Activated CD4-positive, alpha-beta T cell treated with anti-CD3 and anti-CD28 coated beads, Interleukin-2, amount 10 ng/mL, durations not matched to agents 24 days and 14 days (primary cell): Measurements from ENCODE around the gene ALPK1. TPM values are rescaled to one million over a fixed set of nuclear protein-coding genes. Genes with fewer than 3 reads are reported as not detected.

Experiments
- DNase-seq: peaks from one replicate; pipeline ENCODE4 v3.0.0; 2022
- H3K27ac Mint-ChIP-seq: one replicate; pipeline ENCODE4 v1.8.0; 2022; ENCODE audit warnings: mild to moderate bottlenecking, mixed read lengths
- H3K27me3 Mint-ChIP-seq: one replicate; pipeline ENCODE4 v1.8.0; 2022; ENCODE audit warnings: mixed read lengths
- H3K36me3 Mint-ChIP-seq: one replicate; pipeline ENCODE4 v1.8.0; 2022; ENCODE audit warnings: low read depth, mild to moderate bottlenecking, mixed read lengths
- H3K4me1 Mint-ChIP-seq: one replicate; pipeline ENCODE4 v1.8.0; 2021; ENCODE audit warnings: mixed read lengths
- H3K4me3 Mint-ChIP-seq: one replicate; pipeline ENCODE4 v1.8.0; 2022; ENCODE audit warnings: mild to moderate bottlenecking, moderate library complexity, mixed read lengths
- H3K9me3 Mint-ChIP-seq: one replicate; pipeline ENCODE4 v1.8.0; 2021; ENCODE audit warnings: mixed read lengths
- intact Hi-C: fragments of 100-400 bp; cut with micrococcal nuclease; formaldehyde crosslinking; loops from one replicate; pipeline ENCODE4 v1.15.1; 2023
- total RNA-seq: library from RNA; stranded (reverse); gene quantifications from 2 replicates; pipeline ENCODE4 v1.2.3, GENCODE V29; 2022

Gene ALPK1
- total RNA-seq, 1 donor from 2014 or later: 9.1 TPM

DNA sequence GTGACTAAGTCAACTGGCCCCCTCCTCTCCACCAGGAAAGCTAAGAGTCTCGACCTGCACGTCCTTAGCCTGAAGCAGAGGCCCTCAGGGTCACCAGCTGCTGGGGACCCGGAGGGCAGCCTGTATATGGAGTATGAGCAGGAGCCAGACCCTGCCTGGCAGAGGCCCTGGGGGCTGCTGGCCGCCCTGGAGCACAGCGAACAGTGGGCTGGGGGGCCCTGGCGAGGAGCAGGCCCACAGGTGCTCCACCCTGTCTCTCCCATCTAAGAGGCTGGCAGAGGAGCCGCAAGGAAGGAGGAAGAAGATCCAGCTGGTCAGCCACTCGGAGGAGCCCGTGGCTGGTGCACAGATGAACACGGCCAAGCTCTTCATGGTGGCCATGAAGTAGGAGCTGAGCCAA lies 61.2 kb downstream of the ALPK1 start:
- intact Hi-C loops: no loop called here

GRCh38 chr4:112358952-112359749 lies 62.0 kb downstream of the ALPK1 start:
- H3K9me3 Mint-ChIP-seq: peaks cover 27% of the 10 kb centered on the region
- intact Hi-C loops: no loop called here
- no peaks in the 10 kb centered on the region for H3K4me1 Mint-ChIP-seq
- no peak for DNase-seq
- H3K27me3 Mint-ChIP-seq: no peaks in the 10 kb centered on the region
- no peak overlapping the region for H3K4me3 Mint-ChIP-seq
- peaks cover 33% of the 10 kb centered on the region for H3K36me3 Mint-ChIP-seq
- no peak overlapping the region for H3K27ac Mint-ChIP-seq

More for the DNA sequence above, 61.2 kb downstream of the ALPK1 start:
- no peak for DNase-seq
- Mint-ChIP-seq H3K27ac (no peak overlapping the region), H3K27me3 (no peaks in the 10 kb centered on the region), H3K4me3 (no peak overlapping the region), H3K4me1 (no peaks in the 10 kb centered on the region), H3K36me3 (peaks cover 33% of the 10 kb centered on the region), H3K9me3 (peaks cover 25% of the 10 kb centered on the region)

DNA sequence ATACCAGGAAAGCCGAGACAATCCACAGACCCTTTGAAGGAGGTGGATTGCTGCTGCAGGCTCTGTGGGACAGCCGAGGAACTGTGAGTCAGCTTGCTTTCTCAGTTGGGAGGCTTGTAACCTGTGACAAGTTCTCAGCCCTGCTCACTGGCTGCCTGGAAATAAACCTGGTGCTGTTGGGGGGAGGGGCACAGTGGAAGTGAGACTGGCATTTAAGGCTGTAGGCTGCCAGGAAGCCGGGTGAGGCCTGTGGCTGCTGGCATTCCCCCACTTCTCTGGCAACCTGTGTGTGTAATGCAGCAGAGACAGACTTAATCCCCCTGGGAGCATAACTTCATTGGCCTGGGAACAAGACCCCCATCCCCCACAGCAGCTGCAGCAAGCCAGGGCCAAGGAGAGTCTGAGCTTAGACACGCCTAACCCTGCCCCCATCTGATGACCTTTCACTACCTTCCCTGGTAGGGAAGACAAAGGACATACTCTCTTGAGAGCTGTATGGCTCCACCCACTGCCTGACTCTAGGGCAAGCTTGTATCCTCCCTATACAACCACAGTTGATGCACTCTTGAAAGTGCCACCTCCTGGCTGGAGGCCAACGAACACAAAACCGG lies 64.1 kb downstream of the ALPK1 start:
- intact Hi-C loops: no loop called here
- Mint-ChIP-seq H3K4me3 (no peak overlapping the region), H3K27me3 (no peaks in the 10 kb centered on the region), H3K9me3 (peaks cover 48% of the 10 kb centered on the region), H3K27ac (no peak overlapping the region), H3K36me3 (peaks cover 31% of the 10 kb centered on the region), H3K4me1 (no peaks in the 10 kb centered on the region)
- no peak for DNase-seq

- Mint-ChIP-seq H3K4me3 (no peak overlapping the region), H3K4me1 (no peaks in the 10 kb centered on the region), H3K9me3 (peaks cover 7% of the 10 kb centered on the region), H3K27me3 (no peaks in the 10 kb centered on the region), H3K27ac (no peak overlapping the region), H3K36me3 (peaks cover 9% of the 10 kb centered on the region)
- intact Hi-C loops: no loop called here
- no peak for DNase-seq
Measured at GRCh38 chr4:112370466-112370865, 73.3 kb downstream of the ALPK1 start.

DNA sequence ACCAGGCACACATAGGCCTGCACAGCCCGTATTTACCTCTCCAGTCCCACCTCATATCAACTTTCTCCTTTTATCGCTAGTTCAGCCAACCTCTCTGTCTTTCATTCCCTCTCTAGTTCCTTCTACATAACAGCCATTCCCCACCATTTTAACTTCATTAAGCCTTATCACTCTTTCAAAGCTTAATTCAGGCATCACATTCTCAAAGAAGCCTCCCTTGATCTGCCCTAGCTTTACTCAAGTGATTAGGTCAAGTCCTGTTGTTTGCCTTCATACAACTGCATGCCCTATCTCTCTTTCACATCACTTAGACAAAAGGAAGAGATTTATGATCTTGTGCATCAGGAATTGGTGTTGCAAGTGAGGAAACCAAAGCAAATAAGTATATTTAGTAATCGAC lies 74.2 kb downstream of the ALPK1 start:
- H3K27ac Mint-ChIP-seq: no peak overlapping the region
- no peak overlapping the region for H3K4me3 Mint-ChIP-seq
- H3K4me1 Mint-ChIP-seq: no peaks in the 10 kb centered on the region
- DNase-seq: no peak
- peaks cover 9% of the 10 kb centered on the region for H3K36me3 Mint-ChIP-seq
- intact Hi-C loops: no loop called here
- H3K27me3 Mint-ChIP-seq: no peaks in the 10 kb centered on the region
- no peaks in the 10 kb centered on the region for H3K9me3 Mint-ChIP-seq

DNA sequence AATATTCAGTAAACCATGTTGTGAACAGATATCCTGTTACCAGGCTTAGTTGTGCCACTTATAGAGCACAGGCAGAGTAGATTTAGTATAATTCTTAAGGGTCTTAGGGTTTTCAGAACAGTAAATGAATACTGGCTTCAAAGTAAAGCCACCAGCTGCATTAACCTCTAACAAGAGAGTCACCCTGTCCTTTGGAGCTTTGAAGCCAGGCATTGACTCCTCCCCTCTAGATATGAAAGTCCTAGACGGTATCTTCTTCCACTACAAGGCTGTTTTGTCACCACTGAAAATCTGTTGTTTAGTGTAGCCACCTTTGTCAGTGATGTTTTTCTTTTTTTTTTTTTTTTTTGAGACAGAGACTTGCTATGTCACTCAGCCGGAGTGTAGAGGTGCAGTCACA lies 77.7 kb downstream of the ALPK1 start:
- no peaks in the 10 kb centered on the region for H3K27me3 Mint-ChIP-seq
- DNase-seq: no peak
- no peaks in the 10 kb centered on the region for H3K9me3 Mint-ChIP-seq
- peaks cover 23% of the 10 kb centered on the region for H3K36me3 Mint-ChIP-seq
- H3K4me1 Mint-ChIP-seq: no peaks in the 10 kb centered on the region
- H3K27ac Mint-ChIP-seq: no peak overlapping the region
- intact Hi-C loops: no loop called here
- no peak overlapping the region for H3K4me3 Mint-ChIP-seq

GRCh38 chr4:112377171-112377570 lies 80.0 kb downstream of the ALPK1 start:
- DNase-seq: no peak
- intact Hi-C loops: no loop called here
- Mint-ChIP-seq H3K4me1 (no peaks in the 10 kb centered on the region), H3K4me3 (no peak overlapping the region), H3K27me3 (no peaks in the 10 kb centered on the region), H3K36me3 (peaks cover 25% of the 10 kb centered on the region), H3K9me3 (no peaks in the 10 kb centered on the region), H3K27ac (no peak overlapping the region)

DNA sequence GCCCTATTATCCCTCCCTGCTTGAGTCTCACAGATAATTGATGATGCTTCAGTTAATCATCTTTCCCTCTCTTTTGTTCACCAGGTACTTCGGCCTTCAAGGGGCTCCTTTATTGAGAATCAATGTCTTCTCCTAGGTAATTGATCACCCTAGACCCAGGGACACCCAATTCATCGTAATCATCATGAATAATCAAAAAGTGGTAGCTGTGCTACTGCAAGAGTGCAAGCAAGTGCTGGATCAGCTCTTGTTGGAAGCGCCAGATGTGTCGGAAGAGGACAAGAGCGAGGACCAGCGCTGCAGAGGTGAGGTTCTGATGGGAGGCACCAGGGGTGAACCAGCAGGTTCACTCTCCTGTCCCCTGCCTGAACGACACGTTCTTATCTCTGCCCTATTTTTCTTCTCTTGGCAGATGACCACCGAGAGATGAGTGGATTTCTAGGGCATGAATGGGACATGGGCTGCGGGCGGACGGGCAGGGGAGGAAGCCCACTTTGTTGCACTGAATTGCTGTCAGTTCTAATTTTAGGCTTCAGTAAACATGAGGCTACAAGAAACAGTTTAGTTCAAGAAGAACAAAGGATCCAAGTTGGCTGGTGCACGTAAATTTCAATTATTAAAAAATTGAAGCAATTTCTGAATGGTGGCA lies 80.5 kb downstream of the ALPK1 start:
- Mint-ChIP-seq H3K27ac (no peak overlapping the region), H3K36me3 (peaks cover 29% of the 10 kb centered on the region), H3K4me3 (no peak overlapping the region), H3K4me1 (no peaks in the 10 kb centered on the region), H3K27me3 (no peaks in the 10 kb centered on the region), H3K9me3 (no peaks in the 10 kb centered on the region)
- no peak for DNase-seq
- intact Hi-C loops: no loop called here

DNA sequence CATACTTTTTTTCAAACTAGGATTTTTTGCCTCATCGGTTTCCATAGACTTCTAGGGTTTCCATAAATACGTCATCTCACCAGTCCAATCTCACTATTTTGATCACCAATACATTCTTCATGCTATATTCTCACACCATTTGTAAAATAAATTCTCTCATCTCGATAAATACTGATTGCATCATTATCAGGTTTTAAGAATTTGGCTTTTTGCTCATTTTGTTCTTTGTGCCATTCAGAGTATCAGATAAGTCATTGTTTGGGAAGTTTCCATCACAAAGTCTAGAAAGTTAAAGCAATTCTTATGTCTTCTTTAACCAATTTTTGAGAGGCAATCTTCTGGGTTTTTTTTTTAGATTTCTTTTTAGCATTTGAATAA lies 81.1 kb downstream of the ALPK1 start:
- Mint-ChIP-seq H3K4me1 (no peaks in the 10 kb centered on the region), H3K4me3 (no peak overlapping the region), H3K36me3 (peaks cover 29% of the 10 kb centered on the region), H3K27ac (no peak overlapping the region), H3K27me3 (no peaks in the 10 kb centered on the region), H3K9me3 (no peaks in the 10 kb centered on the region)
- intact Hi-C loops: no loop called here
- DNase-seq: no peak

DNA sequence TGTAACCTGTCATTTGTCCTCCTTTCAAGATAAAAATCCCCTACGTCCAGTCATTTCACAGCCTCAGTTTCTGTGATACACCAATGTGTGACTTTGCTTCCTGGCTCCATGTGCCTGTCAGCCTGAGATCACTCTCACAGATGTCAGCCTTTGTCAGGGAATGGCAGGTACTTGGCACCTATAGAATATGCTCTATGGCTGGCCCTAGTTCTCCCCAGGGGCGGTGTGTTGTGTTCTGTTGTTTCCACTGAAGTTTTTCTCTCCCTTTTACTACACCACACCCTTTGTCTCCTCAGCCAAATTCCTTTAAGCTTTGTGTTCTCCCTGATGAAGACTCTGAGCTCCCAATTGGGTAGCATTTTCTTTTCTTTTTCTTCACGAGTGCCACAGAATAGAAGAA lies 81.7 kb downstream of the ALPK1 start:
- Mint-ChIP-seq H3K9me3 (no peaks in the 10 kb centered on the region), H3K4me3 (no peak overlapping the region), H3K27ac (no peak overlapping the region), H3K36me3 (peaks cover 30% of the 10 kb centered on the region), H3K27me3 (no peaks in the 10 kb centered on the region), H3K4me1 (no peaks in the 10 kb centered on the region)
- DNase-seq: no peak
- intact Hi-C loops: no loop called here

- Mint-ChIP-seq H3K9me3 (no peaks in the 10 kb centered on the region), H3K4me1 (no peaks in the 10 kb centered on the region), H3K27ac (no peak overlapping the region), H3K4me3 (no peak overlapping the region), H3K36me3 (peaks cover 31% of the 10 kb centered on the region), H3K27me3 (no peaks in the 10 kb centered on the region)
- intact Hi-C loops: no loop called here
- DNase-seq: no peak
Measured at GRCh38 chr4:112379306-112379705, 82.1 kb downstream of the ALPK1 start.

DNA sequence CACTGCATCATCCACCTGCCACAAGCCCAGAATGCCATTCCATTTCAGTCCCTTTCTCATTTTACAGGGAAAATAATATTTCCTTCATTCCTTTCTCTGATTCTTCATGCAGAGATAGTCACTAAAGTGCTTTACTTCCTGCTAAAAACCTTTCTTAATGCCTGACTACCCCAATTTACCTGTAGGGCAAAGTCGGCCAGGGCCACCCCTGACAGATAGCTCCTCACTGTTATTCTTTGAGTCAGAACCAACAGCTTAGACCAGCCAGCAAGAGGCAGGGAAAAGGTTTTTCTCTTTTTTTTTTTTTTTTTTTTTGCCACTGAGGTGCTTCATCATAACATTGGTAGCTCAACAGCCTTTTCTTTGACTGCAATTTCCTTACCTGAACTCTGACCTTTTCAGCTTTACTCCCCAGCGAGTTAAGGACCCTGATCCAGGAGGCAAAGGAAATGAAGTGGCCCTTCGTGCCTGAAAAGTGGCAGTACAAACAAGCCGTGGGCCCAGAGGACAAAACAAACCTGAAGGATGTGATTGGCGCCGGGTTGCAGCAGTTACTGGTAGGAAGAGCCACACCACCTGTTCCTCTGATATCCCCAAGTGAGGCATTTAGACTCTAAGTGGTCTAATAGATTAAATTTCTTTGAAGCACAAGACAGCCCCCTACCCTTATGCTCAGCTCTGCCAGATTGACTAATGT lies 85.0 kb downstream of the ALPK1 start:
- intact Hi-C loops: no loop called here
- no peak overlapping the region for H3K4me3 Mint-ChIP-seq
- H3K9me3 Mint-ChIP-seq: no peaks in the 10 kb centered on the region
- no peaks in the 10 kb centered on the region for H3K27me3 Mint-ChIP-seq
- peaks cover 31% of the 10 kb centered on the region for H3K36me3 Mint-ChIP-seq
- H3K4me1 Mint-ChIP-seq: no peaks in the 10 kb centered on the region
- no peak for DNase-seq
- H3K27ac Mint-ChIP-seq: no peak overlapping the region

DNA sequence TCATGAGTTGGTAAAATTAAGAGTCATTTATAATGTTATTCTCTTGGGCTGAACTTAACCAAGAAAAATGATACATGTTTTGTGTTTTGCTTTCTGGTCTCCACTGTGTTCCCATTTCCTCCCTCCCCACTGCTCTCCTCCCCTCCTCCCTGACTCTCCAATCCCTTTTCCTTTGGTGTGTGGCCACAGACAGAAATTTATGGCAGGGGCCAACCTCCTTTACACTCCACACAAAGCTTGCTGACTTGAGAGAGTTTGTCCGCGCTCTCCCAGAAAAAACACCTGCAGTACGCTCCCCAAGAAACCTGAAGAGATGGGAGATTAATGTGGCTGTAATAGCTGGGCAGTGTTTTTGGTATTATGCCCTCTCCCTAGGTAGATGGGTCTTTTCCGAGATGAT lies 88.9 kb downstream of the ALPK1 start:
- Mint-ChIP-seq H3K4me1 (no peaks in the 10 kb centered on the region), H3K36me3 (peaks cover 17% of the 10 kb centered on the region), H3K4me3 (no peak overlapping the region), H3K27me3 (no peaks in the 10 kb centered on the region), H3K9me3 (no peaks in the 10 kb centered on the region), H3K27ac (no peak overlapping the region)
- DNase-seq: no peak
- intact Hi-C loops: no loop called here

DNA sequence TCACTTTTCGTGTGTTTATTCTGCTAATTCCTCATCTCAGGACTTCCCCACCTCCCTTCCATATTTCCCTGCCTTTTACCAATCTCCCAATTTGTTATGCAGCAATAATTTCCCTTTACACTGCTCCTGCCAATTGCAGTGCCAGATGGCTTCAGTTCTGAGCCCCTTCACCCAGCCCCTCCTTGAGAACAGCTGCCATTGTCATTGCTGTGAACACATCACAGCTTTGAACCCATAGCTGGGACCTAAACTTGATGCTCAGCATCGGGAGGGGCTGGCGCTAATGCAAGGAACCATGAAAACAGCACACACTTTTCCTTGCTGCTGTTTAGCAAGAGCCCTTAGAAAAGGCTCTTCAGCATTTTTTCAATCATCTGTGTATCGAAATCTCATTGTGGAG lies 104.9 kb downstream of the ALPK1 start:
- Mint-ChIP-seq H3K27ac (no peak overlapping the region), H3K36me3 (peaks cover 12% of the 10 kb centered on the region), H3K27me3 (no peaks in the 10 kb centered on the region), H3K4me3 (no peak overlapping the region), H3K9me3 (no peaks in the 10 kb centered on the region), H3K4me1 (no peaks in the 10 kb centered on the region)
- DNase-seq: no peak
- intact Hi-C loops: no loop called here
